ENCODE measurements around the gene KCMF1. TPM values are rescaled to one million over a fixed set of nuclear protein-coding genes. Genes with fewer than 3 reads are reported as not detected.

KCMF1 gene
- polyA plus RNA-seq, 1 of the 3 experiments (the other 2 are of a cell fraction), result 37.0 TPM

GRCh38 chr2:85009019-85009618 lies 38.2 kb downstream of the KCMF1 start:
- peaks cover 0 to 8% of the 10 kb centered on the region in 2 experiments; a peak in 2 of 4 replicates for H3K4me1 ChIP-seq (ENCODE audit: control insufficient read depth in 1 of 2, insufficient read depth in 2 of 2, low read depth in 1 of 2, low read length in 1 of 2)
- no peaks in the 10 kb centered on the region for H3K9me3 ChIP-seq
- 100% methylated on average over 3 of the region's 3 CpGs for WGBS (ENCODE audit: low lambda C conversion rate)
- no peak for DNase-seq
- H3F3A ChIP-seq (replicated peaks; ENCODE audit: insufficient read depth), result peaks cover 18% of the 10 kb centered on the region
- CTCF ChIA-PET, result interaction anchor here (0.9 to 1.6 kb wide), 4 partner anchors 9 to 84 kb away, joined by 3 to 7 read pairs (median 4); no protein-coding TSS in a partner anchor
- no peak overlapping the region for H2AFZ ChIP-seq (ENCODE audit: low read depth)
- H3K9ac ChIP-seq, result no peak overlapping the region
- H3K4me3 ChIP-seq (ENCODE audit: low read depth in 2 of 2, low read length in 1 of 2), result no peak overlapping the region
- peaks cover 84% of the 10 kb centered on the region for H4K20me1 ChIP-seq (ENCODE audit: insufficient read depth)
- TF ChIP-seq GABPA (IDR thresholded peaks at IDR 0.05; ENCODE audit: low read depth) (no peak), RAD21 (IDR thresholded peaks at IDR 0.05; ENCODE audit: low read length) (no peak), JUND (IDR thresholded peaks at IDR 0.05) (no peak), EZH2phosphoT487 (IDR thresholded peaks at IDR 0.05; ENCODE audit: borderline replicate concordance, low read depth) (no peak), ELF1 (IDR thresholded peaks at IDR 0.05) (no peak), NRF1 (IDR thresholded peaks at IDR 0.05; ENCODE audit: low read depth, low read length) (no peak), USF2 (IDR thresholded peaks at IDR 0.05; ENCODE audit: borderline replicate concordance, low read depth, low read length) (no peak), SMC3 (IDR thresholded peaks at IDR 0.05; ENCODE audit: low read depth, low read length) (no peak), GATA2 (CRISPR knock-in tag; IDR thresholded peaks at IDR 0.05) (no peak), NFIC (IDR thresholded peaks at IDR 0.05; ENCODE audit: borderline replicate concordance) (no peak), SIN3A (IDR thresholded peaks at IDR 0.05; ENCODE audit: borderline replicate concordance, low read depth, low read length) (no peak), POLR2AphosphoS5 (IDR thresholded peaks at IDR 0.05; ENCODE audit: low read depth, low read length) (no peak), MAX (IDR thresholded peaks at IDR 0.05; ENCODE audit: low read depth) (no peak), FOXJ3 (CRISPR knock-in tag; IDR thresholded peaks at IDR 0.05) (no peak)
- H3K79me2 ChIP-seq (ENCODE audit: insufficient read depth), result peaks cover 97% of the 10 kb centered on the region
- peaks cover 3 to 25% of the 10 kb centered on the region in 2 experiments for H3K36me3 ChIP-seq (replicated peaks in 1 of 2; ENCODE audit: control insufficient read depth in 1 of 2, insufficient read depth in 2 of 2, low read length in 1 of 2)
- H3K27ac ChIP-seq (ENCODE audit: low read depth in 2 of 2, low read length in 1 of 2), result no peak overlapping the region; a peak in 1 of 4 replicates
- no peak overlapping the region for H3K4me2 ChIP-seq
- POLR2A ChIA-PET, result no interaction called here
- H3K27me3 ChIP-seq (ENCODE audit: insufficient read depth), result no peaks in the 10 kb centered on the region
- no peaks in the 10 kb centered on the region for H3K9me2 ChIP-seq

- peaks cover 92% of the 10 kb centered on the region for H4K20me1 ChIP-seq (ENCODE audit: insufficient read depth)
- H3K4me3 ChIP-seq (ENCODE audit: low read depth in 2 of 2, low read length in 1 of 2), result no peak overlapping the region
- no peaks in the 10 kb centered on the region for H3K9me2 ChIP-seq
- no peaks in the 10 kb centered on the region for H3K27me3 ChIP-seq (ENCODE audit: insufficient read depth)
- H3K9ac ChIP-seq, result no peak overlapping the region
- peaks cover 28% of the 10 kb centered on the region for H3F3A ChIP-seq (replicated peaks; ENCODE audit: insufficient read depth)
- H3K27ac ChIP-seq (ENCODE audit: low read depth in 2 of 2, low read length in 1 of 2), result no peak overlapping the region
- POLR2A ChIA-PET, result no interaction called here
- WGBS (ENCODE audit: low lambda C conversion rate), result 100% methylated on average over 1 of the region's 1 CpG
- TF ChIP-seq NRF1 (IDR thresholded peaks at IDR 0.05; ENCODE audit: low read depth, low read length) (no peak), MEF2A (IDR thresholded peaks at IDR 0.05; ENCODE audit: borderline replicate concordance, low read depth) (no peak), NFIC (IDR thresholded peaks at IDR 0.05; ENCODE audit: borderline replicate concordance) (no peak), ZBTB33 (IDR thresholded peaks at IDR 0.05; ENCODE audit: borderline replicate concordance, low read depth) (no peak), YY1 (IDR thresholded peaks at IDR 0.05; ENCODE audit: low read depth) (no peak), IRF3 (IDR thresholded peaks at IDR 0.05; ENCODE audit: low read depth, low read length) (no peak), USF2 (IDR thresholded peaks at IDR 0.05; ENCODE audit: borderline replicate concordance, low read depth, low read length) (no peak), SMC3 (IDR thresholded peaks at IDR 0.05; ENCODE audit: low read depth, low read length) (no peak), MXI1 (IDR thresholded peaks at IDR 0.05; ENCODE audit: low read depth, low read length) (no peak), RAD21 (IDR thresholded peaks at IDR 0.05; ENCODE audit: low read length) (no peak), PBX3 (IDR thresholded peaks at IDR 0.05) (no peak), POLR2AphosphoS5 (IDR thresholded peaks at IDR 0.05; ENCODE audit: low read depth, low read length) (no peak), RXRA (IDR thresholded peaks at IDR 0.05; ENCODE audit: borderline replicate concordance, low read depth) (no peak)
- no peak for DNase-seq
- H3K9me3 ChIP-seq, result no peaks in the 10 kb centered on the region
- H3K4me2 ChIP-seq, result no peak overlapping the region
- peaks cover 0 to 19% of the 10 kb centered on the region in 2 experiments; a peak in 2 of 4 replicates for H3K4me1 ChIP-seq (ENCODE audit: control insufficient read depth in 1 of 2, insufficient read depth in 2 of 2, low read depth in 1 of 2, low read length in 1 of 2)
- CTCF ChIA-PET, result interaction anchor here (0.6 to 2.7 kb wide), 7 partner anchors 7 to 290 kb away, joined by 3 to 11 read pairs (median 3); no protein-coding TSS in a partner anchor
- H3K36me3 ChIP-seq (replicated peaks in 1 of 2; ENCODE audit: control insufficient read depth in 1 of 2, insufficient read depth in 2 of 2, low read length in 1 of 2), result peaks cover 3 to 25% of the 10 kb centered on the region in 2 experiments
- peaks cover 97% of the 10 kb centered on the region for H3K79me2 ChIP-seq (ENCODE audit: insufficient read depth)
- H2AFZ ChIP-seq (ENCODE audit: low read depth), result no peak overlapping the region
Measured at GRCh38 chr2:85010404-85010803, 39.4 kb downstream of the KCMF1 start.
